Measurements from ENCODE around the gene ARHGEF16.

Gene ARHGEF16

GRCh38 chr1:3483801-3484444, 29.5 kb downstream of the ARHGEF16 start:
- no peak for DNase-seq

- DNase-seq, result no peak
Observed at GRCh38 chr1:3485016-3485415, 30.6 kb downstream of the ARHGEF16 start.

- DNase-seq, result no peak
Observed at GRCh38 chr1:3488432-3488831, 34.0 kb downstream of the ARHGEF16 start.

GRCh38 chr1:3490046-3490745, 35.7 kb downstream of the ARHGEF16 start:
- no peak for DNase-seq

GRCh38 chr1:3491291-3492246, 37.1 kb downstream of the ARHGEF16 start:
- DNase-seq, result no peak

GRCh38 chr1:3492545-3493246, 38.2 kb downstream of the ARHGEF16 start:
- no peak for DNase-seq

GRCh38 chr1:3494321-3495308, 40.1 kb downstream of the ARHGEF16 start:
- no peak for DNase-seq

- DNase-seq, result no peak
Observed at GRCh38 chr1:3495776-3496745, 41.6 kb downstream of the ARHGEF16 start.

GRCh38 chr1:3496916-3497315, 42.5 kb downstream of the ARHGEF16 start:
- no peak for DNase-seq

GRCh38 chr1:3497521-3497920, 43.1 kb downstream of the ARHGEF16 start:
- DNase-seq, result no peak

GRCh38 chr1:3498246-3498930, 43.9 kb downstream of the ARHGEF16 start:
- no peak for DNase-seq

- no peak for DNase-seq
Observed at GRCh38 chr1:3498986-3499385, 44.5 kb downstream of the ARHGEF16 start.

- no peak for DNase-seq
Observed at GRCh38 chr1:3499611-3500010, 45.1 kb downstream of the ARHGEF16 start.

- DNase-seq, result no peak
Observed at GRCh38 chr1:3500265-3500835, 45.9 kb downstream of the ARHGEF16 start.

GRCh38 chr1:3501437-3501836, 47.0 kb downstream of the ARHGEF16 start:
- no peak for DNase-seq

- no peak for DNase-seq
Observed at GRCh38 chr1:3501856-3502640, 47.6 kb downstream of the ARHGEF16 start.

- no peak for DNase-seq
Observed at GRCh38 chr1:3502641-3503524, 48.4 kb downstream of the ARHGEF16 start.

- DNase-seq, result no peak
Observed at GRCh38 chr1:3503525-3503886, 49.0 kb downstream of the ARHGEF16 start.

All from GF-D8 (cell line).